K562 (cell line): Measurements from ENCODE around the gene ZNF581. TPM values are rescaled to one million over a fixed set of nuclear protein-coding genes. Genes with fewer than 3 reads are reported as not detected.

Source experiments
- ATAC-seq: fragments of 200-7000 bp; cut with Tn5 transposase; 3 replicates; pipeline ENCODE4 v1.9.1; 2020; ENCODE audit warnings: moderate library complexity
- BruUV-seq: library from RNA; stranded (reverse); fragments of 400-500 nt; replicated peaks from 2 replicates; lab custom pipeline; 2021; lab: Mats Ljungman, UMichigan
- CTCF ChIA-PET: fragments of 300-600 bp; formaldehyde crosslinking; extraction: SDS; loops from one replicate; lab custom pipeline; 2021; ENCODE audit warnings: low intra/inter-chr PET ratio; lab: Yijun Ruan, JAX
- POLR2A ChIA-PET: fragments of 300-600, 350-650 bp; sonication (Branson Sonifier 250); formaldehyde crosslinking; extraction: SDS; loops from one replicate; lab custom pipeline; 2021; ENCODE audit warnings: antibody characterized with exemption, inconsistent platforms; lab: Yijun Ruan, JAX
- DNase-seq, 4 experiments: peaks; one replicate each; pipeline versions ENCODE4 v3.0.0 to v3.0.0-alpha.2; 2011 to 2018; ENCODE audit warnings: low spot score in 3 of 4, mixed read lengths in 3 of 4; ENCODE audit errors: extremely low read depth in 1 of 4
- FAIRE-seq: peaks from 2 replicates; lab custom pipeline; 2011; peaks lifted over from hg19 to GRCh38; lab: Jason Lieb, UNC
- H2AFZ ChIP-seq: 2 replicates; pipeline ENCODE4 v1.6.0; 2011; ENCODE audit warnings: low read depth, low read length, control low read depth, inconsistent platforms
- H3K27ac ChIP-seq: fragments of 200-600 bp; 3 replicates; pipeline ENCODE4 v1.8.0; 2011; ENCODE audit warnings: low read depth, mild to moderate bottlenecking, control low read depth, inconsistent platforms, low read length, moderate library complexity, mixed read lengths; ENCODE audit errors: extremely low read depth
- H3K27me3 ChIP-seq, 2 experiments: fragments of 300-600 bp in 1 of 2; 2 replicates in 1 of 2; 3 replicates in 1 of 2; pipeline versions ENCODE4 v1.6.0 to v1.8.0; 2011; ENCODE audit warnings: inconsistent platforms in 2 of 2, low read length in 2 of 2, mild to moderate bottlenecking in 1 of 2, mixed read lengths in 1 of 2, moderate library complexity in 1 of 2; ENCODE audit not compliant: control insufficient read depth in 2 of 2, insufficient read depth in 2 of 2
- H3K36me3 ChIP-seq: fragments of 300-600 bp; 3 replicates; pipeline ENCODE4 v1.8.0; 2011; ENCODE audit warnings: mild to moderate bottlenecking, low read length, inconsistent platforms; ENCODE audit not compliant: control insufficient read depth, insufficient read depth
- H3K4me1 ChIP-seq, 2 experiments: fragments of 200-600 bp in 1 of 2; replicated peaks in 1 of 2; 2 replicates in 1 of 2; 3 replicates in 1 of 2; pipeline versions ENCODE4 v1.5.1 to v1.8.0; 2011; ENCODE audit warnings: inconsistent platforms in 2 of 2, low read length in 2 of 2, mild to moderate bottlenecking in 1 of 2, mixed read lengths in 1 of 2, moderate library complexity in 1 of 2; ENCODE audit not compliant: control insufficient read depth in 2 of 2, insufficient read depth in 2 of 2
- H3K4me2 ChIP-seq: 2 replicates; pipeline ENCODE4 v1.6.1; 2011; ENCODE audit warnings: low read length, control low read depth, inconsistent platforms, mixed read lengths; ENCODE audit not compliant: insufficient read depth
- H3K4me3 ChIP-seq: fragments of 200-600 bp; sonication (generic), shearing (Covaris generic); 2 replicates; pipeline ENCODE4 v1.5.1; 2016; ENCODE audit warnings: control low read depth, inconsistent platforms
- H3K79me2 ChIP-seq: fragments of 200-600 bp; 3 replicates; pipeline ENCODE4 v1.8.0; 2011; ENCODE audit warnings: low read length, inconsistent platforms; ENCODE audit not compliant: control insufficient read depth, insufficient read depth
- H3K9ac ChIP-seq, 2 experiments: 2 replicates each; pipeline versions ENCODE4 v1.6.0 to v1.6.1; 2011; ENCODE audit warnings: low read depth in 2 of 2, low read length in 2 of 2, control low read depth in 1 of 2, inconsistent platforms in 1 of 2, mild to moderate bottlenecking in 1 of 2, mixed read lengths in 1 of 2; ENCODE audit not compliant: insufficient read depth in 1 of 2
- H3K9me1 ChIP-seq: one replicate; pipeline ENCODE4 v1.6.0; 2011; ENCODE audit warnings: inconsistent platforms, mild to moderate bottlenecking, low read length, moderate library complexity; ENCODE audit not compliant: control insufficient read depth, insufficient read depth
- H3K9me3 ChIP-seq: replicated peaks from 2 replicates; pipeline ENCODE4 v1.5.1; 2011; ENCODE audit warnings: low read depth, low read length, inconsistent platforms; ENCODE audit not compliant: control insufficient read depth, insufficient read depth
- H4K20me1 ChIP-seq: replicated peaks from 2 replicates; pipeline ENCODE4 v1.6.1; 2011; ENCODE audit warnings: low read length, inconsistent platforms, mixed read lengths; ENCODE audit not compliant: control insufficient read depth, insufficient read depth
- ILF3 ChIP-seq: fragments of 450-650 bp; IDR thresholded peaks from 2 replicates; pipeline ENCODE4 v1.6.1; 2018; ENCODE audit warnings: antibody characterized with exemption, mild to moderate bottlenecking, moderate library complexity, borderline replicate concordance
- POLR2G ChIP-seq: fragments of 200-400 bp; formaldehyde crosslinking; IDR thresholded peaks from 2 replicates; pipeline ENCODE4 v1.6.1; 2017; ENCODE audit warnings: low read depth, mild to moderate bottlenecking, antibody characterized with exemption, low read length, moderate library complexity
- SMAD2 ChIP-seq: fragments of 150-350 bp; IDR thresholded peaks from 2 replicates; pipeline ENCODE4 v1.6.1; 2014; ENCODE audit warnings: low read depth, mild to moderate bottlenecking, low read length
- YY1 ChIP-seq, 3 experiments: IDR thresholded peaks; 2 replicates each; pipeline ENCODE4 v1.6.1; 2011; ENCODE audit warnings: low read length in 2 of 3, mild to moderate bottlenecking in 2 of 3, moderate library complexity in 2 of 3, borderline replicate concordance in 1 of 3, control low read depth in 1 of 3, low read depth in 1 of 3; ENCODE audit not compliant: insufficient read depth in 3 of 3, insufficient replicate concordance in 2 of 3, control insufficient read depth in 1 of 3, insufficient read length in 1 of 3; ENCODE audit errors: extremely low read depth in 1 of 3
- WGBS: fragments of 100-300 bp; shearing (Covaris generic); methylation state at CpG from one replicate; pipeline ENCODE4 v1.1.6; 2016; ENCODE audit warnings: low coverage, mixed read lengths; ENCODE audit not compliant: insufficient coverage; ENCODE audit errors: missing lambda C conversion rate; 5-methylcytosine and 5-hydroxymethylcytosine counted together
- in situ Hi-C: fragments of 300-500 bp; cut with MboI; formaldehyde crosslinking; loops from 4 replicates; pipeline ENCODE4 v1.15.0; 2018; ENCODE audit warnings: inconsistent platforms, mixed read lengths
- intact Hi-C: fragments of 100-400 bp; cut with micrococcal nuclease; formaldehyde crosslinking; loops from 2 replicates; pipeline ENCODE4 v1.14.2; 2022
- polyA plus RNA-seq, 8 experiments: library from polyadenylated mRNA; depleted of rRNA in 4 of 8; stranded (reverse) in 5 of 8; unstranded in 3 of 8; fragments of >200 nt; fragmentation: Nextera tagmentation in 2 of 8; fragmentation: Illumina TruSeq in 1 of 8; extraction: Ambion mirVana in 2 of 8; extraction: Trizol in 1 of 8; gene quantifications; 2 replicates each; pipeline versions ENCODE4 v1.2.1 to v1.2.3, GENCODE V29; 2011 to 2014; ENCODE audit warnings: inconsistent platforms in 1 of 8, missing spikeins in 1 of 8
- total RNA-seq, 7 experiments: library from RNA; depleted of rRNA in 6 of 7; stranded (reverse); fragments of >200 nt in 6 of 7; fragmentation: Illumina TruSeq in 2 of 7; extraction: Trizol in 2 of 7; gene quantifications; 2 replicates each; pipeline versions ENCODE4 v1.2.1 to v1.2.3, GENCODE V29; 2011 to 2021; ENCODE audit warnings: low replicate concordance in 1 of 7

The ZNF581 gene
- total and polyA plus RNA-seq, 9 of the 15 experiments (the other 6 are each of a cell fraction or from before 2014, with no cell fraction given) = 2.4 to 39.4 (median 15.4) TPM

DNA sequence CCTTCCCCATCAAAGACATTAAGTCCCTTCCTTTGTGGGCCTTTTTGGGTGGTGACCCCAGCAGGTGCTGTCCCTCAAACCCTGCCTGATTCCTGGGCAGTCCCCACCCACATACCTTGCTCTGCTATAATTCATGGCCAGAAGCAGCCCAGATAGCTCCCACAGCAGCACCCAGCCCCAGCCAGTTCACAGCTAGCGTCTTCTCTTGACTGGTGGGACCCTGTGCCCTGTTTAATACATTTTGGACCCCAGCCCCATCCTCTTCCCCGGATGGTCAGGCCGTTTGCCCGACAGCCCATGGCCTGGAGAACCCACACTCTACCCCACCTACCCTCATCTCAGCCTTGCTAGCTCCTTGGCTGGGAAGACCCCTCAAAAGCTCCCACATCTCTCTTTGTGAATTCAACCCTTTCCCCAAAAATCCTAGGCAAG, 6.7 kb downstream of the ZNF581 start (continued):
- TF ChIP-seq ILF3 = no peak
- no peak for TF ChIP-seq SMAD2
- TF ChIP-seq, all 486 proteins: peak for 0

DNA sequence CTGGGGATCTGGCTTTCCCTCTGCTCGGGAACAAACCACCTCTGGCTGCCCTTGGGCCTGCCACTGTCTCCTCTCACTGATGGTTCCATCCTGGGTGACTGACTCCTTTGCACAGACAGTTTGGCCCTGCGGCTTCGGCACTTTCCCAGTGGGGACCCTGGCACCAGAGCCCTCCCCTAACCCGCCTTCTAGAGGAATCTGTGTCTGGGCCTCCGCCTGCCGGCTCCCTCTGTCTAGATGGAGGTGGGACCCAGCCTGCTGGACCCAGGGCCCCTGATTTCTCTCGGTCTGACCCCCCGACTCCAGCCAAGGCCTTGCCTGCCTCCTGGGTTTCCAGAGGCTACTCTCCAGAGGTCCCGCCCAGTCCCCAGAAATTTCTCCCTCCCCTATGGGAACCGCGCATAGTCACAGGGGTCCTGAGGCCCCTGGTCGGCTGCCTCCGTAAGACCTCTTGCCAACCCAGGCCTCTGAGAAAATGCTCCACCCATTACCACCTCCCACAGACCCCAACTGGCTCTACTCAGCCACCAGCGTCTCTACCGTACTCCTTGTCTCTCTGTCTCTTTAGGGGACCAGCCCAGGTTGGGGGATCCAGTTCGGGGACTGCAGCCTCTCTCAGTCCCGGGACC, 7.3 kb downstream of the ZNF581 start:
- Histone ChIP-seq H4K20me1 (peaks cover under 1% of the 10 kb centered on the region; the same call in 1 of the 2 replicates), H3K4me2 (no peak overlapping the region), H2AFZ (no peak overlapping the region), H3K4me1 (peaks cover 14 to 74% of the 10 kb centered on the region in 2 experiments; a peak in 4 of 5 replicates), H3K9me3 (no peaks in the 10 kb centered on the region), H3K9ac (no peak overlapping the region; a peak in 1 of 4 replicates), H3K36me3 (peaks cover 36% of the 10 kb centered on the region), H3K4me3 (no peak overlapping the region), H3K27ac (no peak overlapping the region), H3K27me3 (no peaks in the 10 kb centered on the region), H3K9me1 (no peaks in the 10 kb centered on the region), H3K79me2 (peaks cover 40% of the 10 kb centered on the region)
- TF ChIP-seq YY1 (IDR thresholded peaks at IDR 0.05; ENCODE audit: borderline replicate concordance in 1 of 3, control insufficient read depth in 1 of 3, extremely low read depth in 1 of 3, insufficient read depth in 3 of 3, insufficient read length in 1 of 3, insufficient replicate concordance in 2 of 3, low read depth in 1 of 3, low read length in 2 of 3) (no peak), POLR2G (peak; percentile 20; the same call in 1 of the 2 replicates)
- intact Hi-C loops (no loop called here), in situ Hi-C loops (no loop called here)
- no TSS peak for BruUV-seq
- WGBS = 92% methylated on average over 14 of the region's 17 CpGs
- DNase-seq = no peak
- no peak for FAIRE-seq
- POLR2A ChIA-PET = no interaction called here
- no peak for ATAC-seq
- CTCF ChIA-PET = no interaction called here
